Measurements from ENCODE around the gene CRYM. TPM values are rescaled to one million over a fixed set of nuclear protein-coding genes. Genes with fewer than 3 reads are reported as not detected.
A peak's percentile ranks its signal among the peaks of the same experiment; 100 is the strongest.

Gene CRYM
- total and polyA plus RNA-seq, 2 donors (not counting 3 experiments of a cell fraction or from before 2014, with no cell fraction given): not detected

DNA sequence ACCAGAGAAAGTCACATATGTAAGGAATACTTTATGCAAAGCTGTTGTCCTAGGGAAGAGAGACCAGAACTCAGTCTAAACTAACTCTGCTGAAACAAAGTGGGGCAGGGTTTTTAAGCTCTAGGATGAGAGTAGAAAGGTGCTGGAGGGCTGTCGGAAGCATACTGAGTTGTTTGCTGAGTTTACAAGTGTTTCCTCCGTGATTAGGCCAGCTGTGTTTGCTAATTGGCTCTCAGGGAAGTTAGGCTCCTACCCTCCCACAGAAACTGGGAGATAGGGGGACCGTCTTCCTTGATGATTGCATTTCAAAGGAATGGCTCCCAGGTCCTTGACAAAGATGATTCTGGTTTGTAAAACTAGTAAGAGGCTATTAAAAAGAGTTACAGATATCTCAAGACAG, 24.4 kb upstream of the CRYM start:
- no peaks in the 10 kb centered on the region for H3K79me2 ChIP-seq (ENCODE audit: control insufficient read depth, insufficient read depth, low read length)
- peak overlapping the region; percentile 83 for H3K4me2 ChIP-seq (ENCODE audit: insufficient read depth, low read length)
- intact Hi-C loops (cut with micrococcal nuclease): loop anchor here (5.0 kb wide), 2 partner anchors 250 to 400 kb away; partner anchors contain the start of genes DCUN1D3 and LYRM1
- no peaks in the 10 kb centered on the region for H3K9me3 ChIP-seq (replicated peaks; ENCODE audit: control insufficient read depth, insufficient read depth, low read length)
- CTCF ChIA-PET: interaction anchor here (1.0 to 4.6 kb wide), 3 partner anchors 115 to 274 kb away, joined by 3 to 132 read pairs (median 117); partner anchors contain the start of gene LDAF1
- peaks cover 6% of the 10 kb centered on the region for H3K4me1 ChIP-seq (ENCODE audit: control insufficient read depth, extremely low read depth, insufficient read depth, low read length)
- H3K9me1 ChIP-seq (replicated peaks; ENCODE audit: control insufficient read depth, extremely low read depth, insufficient read depth, low read length): no peaks in the 10 kb centered on the region
- FAIRE-seq: no peak
- no peak for DNase-seq (ENCODE audit: low read depth, low spot score)
- BruUV-seq (replicated peaks): no TSS peak
- no peak overlapping the region for H3K4me3 ChIP-seq (replicated peaks in 1 of 3; ENCODE audit: insufficient read depth in 1 of 3, low read depth in 1 of 3, low read length in 3 of 3)
- no peak overlapping the region for H3K9ac ChIP-seq (replicated peaks; ENCODE audit: extremely low read depth, insufficient read depth, low read length)
- dilution Hi-C loops (cut with MboI; ENCODE audit: extremely low pct_ligation_motif_present, low sequenced_read_pairs): no loop called here
- no peak overlapping the region for H2AFZ ChIP-seq (ENCODE audit: low read depth, low read length)
- peaks cover 2 to 11% of the 10 kb centered on the region in 2 experiments for H3K27me3 ChIP-seq (ENCODE audit: control insufficient read depth in 2 of 2, insufficient read depth in 2 of 2, low read length in 2 of 2)
- TF ChIP-seq MAX (IDR thresholded peaks at IDR 0.05; ENCODE audit: insufficient read depth, insufficient read length) (no peak), POLR2AphosphoS5 (IDR thresholded peaks at IDR 0.05; ENCODE audit: insufficient read depth, low read depth, low read length) (no peak), MYC (IDR thresholded peaks at IDR 0.05; ENCODE audit: low read depth, low read length) (no peak), GATA2 (IDR thresholded peaks at IDR 0.05; ENCODE audit: insufficient read depth, insufficient read length, low read depth, low read length) (no peak), JUN (IDR thresholded peaks at IDR 0.05; ENCODE audit: borderline replicate concordance, insufficient read depth, insufficient read length, low read depth) (no peak), POLR2A (IDR thresholded peaks at IDR 0.05; ENCODE audit: low read depth, low read length) (no peak), EZH2 (IDR thresholded peaks at IDR 0.05; ENCODE audit: borderline replicate concordance, low read depth, low read length, severe bottlenecking) (no peak), FOS (IDR thresholded peaks at IDR 0.05; ENCODE audit: borderline replicate concordance, insufficient read depth, low read length) (no peak)
- TF ChIP-seq, protein P1, sequence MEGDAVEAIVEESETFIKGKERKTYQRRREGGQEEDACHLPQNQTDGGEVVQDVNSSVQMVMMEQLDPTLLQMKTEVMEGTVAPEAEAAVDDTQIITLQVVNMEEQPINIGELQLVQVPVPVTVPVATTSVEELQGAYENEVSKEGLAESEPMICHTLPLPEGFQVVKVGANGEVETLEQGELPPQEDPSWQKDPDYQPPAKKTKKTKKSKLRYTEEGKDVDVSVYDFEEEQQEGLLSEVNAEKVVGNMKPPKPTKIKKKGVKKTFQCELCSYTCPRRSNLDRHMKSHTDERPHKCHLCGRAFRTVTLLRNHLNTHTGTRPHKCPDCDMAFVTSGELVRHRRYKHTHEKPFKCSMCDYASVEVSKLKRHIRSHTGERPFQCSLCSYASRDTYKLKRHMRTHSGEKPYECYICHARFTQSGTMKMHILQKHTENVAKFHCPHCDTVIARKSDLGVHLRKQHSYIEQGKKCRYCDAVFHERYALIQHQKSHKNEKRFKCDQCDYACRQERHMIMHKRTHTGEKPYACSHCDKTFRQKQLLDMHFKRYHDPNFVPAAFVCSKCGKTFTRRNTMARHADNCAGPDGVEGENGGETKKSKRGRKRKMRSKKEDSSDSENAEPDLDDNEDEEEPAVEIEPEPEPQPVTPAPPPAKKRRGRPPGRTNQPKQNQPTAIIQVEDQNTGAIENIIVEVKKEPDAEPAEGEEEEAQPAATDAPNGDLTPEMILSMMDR (IDR thresholded peaks at IDR 0.05; ENCODE audit: extremely low read depth in 1 of 2, insufficient read depth in 1 of 2, low read depth in 1 of 2, low read length in 2 of 2): no peak
- H4K20me1 ChIP-seq (replicated peaks; ENCODE audit: control insufficient read depth, extremely low read depth, insufficient read depth, low read length): no peaks in the 10 kb centered on the region
- no peak overlapping the region for H3K27ac ChIP-seq (ENCODE audit: insufficient read depth, low read depth, low read length)
- POLR2A ChIA-PET: no interaction called here
- no peaks in the 10 kb centered on the region for H3K36me3 ChIP-seq (ENCODE audit: control insufficient read depth in 2 of 2, extremely low read depth in 1 of 2, insufficient read depth in 2 of 2, low read length in 2 of 2)

All from endothelial cell of umbilical vein (primary cell).